Measurements from ENCODE around the gene GIT2. TPM values are rescaled to one million over a fixed set of nuclear protein-coding genes. Genes with fewer than 3 reads are reported as not detected.

The GIT2 gene
- total and polyA plus RNA-seq, 2 of the 8 experiments (the other 6 are each of a cell fraction or from before 2014, with no cell fraction given), result 9.6 to 20.7 TPM

DNA sequence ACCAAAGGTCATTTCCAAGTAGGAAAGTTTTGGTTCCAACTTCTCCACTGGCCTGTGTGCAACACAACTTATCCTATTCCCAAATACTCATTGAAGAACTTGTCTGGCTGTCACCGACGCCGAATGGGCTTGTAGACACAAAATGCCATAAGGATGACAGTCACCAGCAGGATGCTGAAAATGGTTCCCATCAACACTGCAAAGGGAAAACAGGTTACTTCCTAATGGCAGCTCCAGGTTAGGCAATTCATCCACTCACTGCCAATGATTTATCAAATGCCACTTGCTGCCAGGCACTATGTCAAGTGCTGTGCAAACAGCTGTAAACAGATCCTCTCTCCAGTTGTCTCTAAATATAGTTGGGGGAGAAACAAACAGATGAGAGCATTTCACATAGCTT lies 46.1 kb upstream of the GIT2 start:
- Histone ChIP-seq H3K14ac (ENCODE audit: insufficient read length) (no peak overlapping the region), H2BK20ac (ENCODE audit: low read length) (no peak overlapping the region), H3K56ac (replicated peaks; ENCODE audit: insufficient read length, low read depth, low read length) (no peak overlapping the region), H3K27me3 (replicated peaks in 1 of 4; ENCODE audit: control insufficient read depth in 3 of 4, extremely low read depth in 1 of 4, insufficient read depth in 3 of 4, low read length in 3 of 4) (no peaks in the 10 kb centered on the region), H4K91ac (replicated peaks; ENCODE audit: insufficient read length, low read length) (no peak overlapping the region), H3K4me3 (ENCODE audit: extremely low read depth in 1 of 4, insufficient read depth in 2 of 4, low read depth in 3 of 4, low read length in 4 of 4) (no peak overlapping the region), H4K8ac (ENCODE audit: extremely low read depth, insufficient read depth, low read length) (no peak overlapping the region), H3K4me2 (ENCODE audit: insufficient read depth in 1 of 2, low read depth in 2 of 2, low read length in 2 of 2) (no peak overlapping the region; a peak in 1 of 4 replicates), H2BK15ac (ENCODE audit: low read length) (no peak overlapping the region; the same call in 1 of the 2 replicates), H4K20me1 (replicated peaks in 1 of 2; ENCODE audit: control insufficient read depth in 1 of 2, insufficient read depth in 2 of 2, low read length in 2 of 2) (peaks cover 0 to 4% of the 10 kb centered on the region in 2 experiments), H3K4ac (replicated peaks; ENCODE audit: insufficient read length, low read depth, low read length) (no peak overlapping the region), H3K9ac (replicated peaks in 1 of 4; ENCODE audit: extremely low read depth in 1 of 4, low read depth in 3 of 4, low read length in 3 of 4) (no peak overlapping the region), H3K9me3 (ENCODE audit: insufficient read depth in 2 of 2, low read depth in 1 of 2, low read length in 1 of 2) (no peaks in the 10 kb centered on the region), H3K27ac (ENCODE audit: low read depth, low read length) (no peak overlapping the region), H3K36me3 (ENCODE audit: control insufficient read depth in 2 of 4, insufficient read depth in 4 of 4, low read length in 3 of 4) (peaks cover 0 to 12% (median 3%) of the 10 kb centered on the region in 4 experiments; a peak in 2 of 8 replicates), H2BK120ac (replicated peaks; ENCODE audit: low read depth, low read length) (no peak overlapping the region), H3K23ac (ENCODE audit: insufficient read length) (no peak overlapping the region), H2BK12ac (ENCODE audit: low read depth, low read length) (no peak overlapping the region), H3K4me1 (replicated peaks in 1 of 4; ENCODE audit: control insufficient read depth in 3 of 4, insufficient read depth in 4 of 4, low read length in 3 of 4) (peaks cover 0 to 2% (median 0%) of the 10 kb centered on the region in 4 experiments; a peak in 1 of 7 replicates), H3K18ac (ENCODE audit: extremely low read depth, low read length) (no peak overlapping the region), H3K23me2 (ENCODE audit: low read depth, low read length) (0 out of 2 replicates have a peak, but pooled peaks cover 2% of the 10 kb centered on the region), H2AK5ac (ENCODE audit: low read depth, low read length) (no peak overlapping the region), H4K5ac (ENCODE audit: insufficient read length, low read depth, low read length) (no peak overlapping the region), H3K79me1 (ENCODE audit: low read depth, low read length) (0 out of 2 replicates have a peak, but pooled peaks cover 5% of the 10 kb centered on the region), H3K79me2 (ENCODE audit: control insufficient read depth in 1 of 2, insufficient read depth in 2 of 2, low read length in 2 of 2) (peaks cover 0 to 6% of the 10 kb centered on the region in 2 experiments; a peak in 2 of 4 replicates), H2BK5ac (ENCODE audit: low read depth, low read length) (no peak overlapping the region), H2AFZ (ENCODE audit: low read length) (no peak overlapping the region)
- DNase-seq (ENCODE audit: low read depth in 1 of 2, low spot score in 2 of 2) (no peak), FAIRE-seq (no peak)
- POLR2A ChIA-PET (ENCODE audit: partially characterized antibody), result interaction anchor here (0.7 kb wide), 1 partner anchor 40 kb away, joined by 4 read pairs; no protein-coding TSS in a partner anchor
- WGBS, 2 experiments (ENCODE audit: extremely low coverage in 1 of 2, insufficient coverage in 1 of 2, insufficient read length in 1 of 2, insufficient replicate concordance in 2 of 2, low coverage in 1 of 2, low lambda C conversion rate in 2 of 2, missing lambda C conversion rate in 1 of 2), result 95% methylated on average over 3 of the region's 3 CpGs; no CpG with 5 or more reads in 1 of the 2 experiments
- CTCF ChIA-PET (ENCODE audit: partially characterized antibody), result interaction anchor here (0.6 to 1.3 kb wide), 9 partner anchors 9 to 1878 kb away, joined by 3 to 5 read pairs (median 3); no protein-coding TSS in a partner anchor
- TF ChIP-seq RXRA (IDR thresholded peaks at IDR 0.05; ENCODE audit: insufficient read depth, low read depth, low read length) (no peak), SIRT6 (IDR thresholded peaks at IDR 0.05; ENCODE audit: low read length) (no peak), GTF2F1 (IDR thresholded peaks at IDR 0.05; ENCODE audit: borderline replicate concordance, low read depth, low read length) (no peak), JUN (IDR thresholded peaks at IDR 0.05; ENCODE audit: low read depth, low read length) (no peak), POLR2AphosphoS5 (IDR thresholded peaks at IDR 0.05; ENCODE audit: low read depth, low read length) (no peak), KDM4A (IDR thresholded peaks at IDR 0.05; ENCODE audit: low read depth, low read length, severe bottlenecking) (no peak), RFX5 (IDR thresholded peaks at IDR 0.05; ENCODE audit: borderline replicate concordance, low read depth, low read length) (no peak), EGR1 (IDR thresholded peaks at IDR 0.05; ENCODE audit: borderline replicate concordance, low read depth, low read length) (no peak), TAF1 (IDR thresholded peaks at IDR 0.05; ENCODE audit: low read depth, low read length) (no peak), CEBPB (IDR thresholded peaks at IDR 0.05; ENCODE audit: low read depth, low read length) (no peak), EZH2 (IDR thresholded peaks at IDR 0.05; ENCODE audit: low read depth, low read length, severe bottlenecking) (no peak)
